MM.1S (cell line): ENCODE data around the gene CMPK1.

ENCODE experiments used
- DNase-seq: peaks from one replicate; pipeline ENCODE4 v3.0.0-alpha.2; 2015
- H2AFZ ChIP-seq: fragments of 300-600 bp; sonication (generic); 2 replicates; pipeline ENCODE4 v1.6.0; 2016; ENCODE audit warnings: antibody characterized with exemption, low read length
- H3F3A ChIP-seq: fragments of 300-600 bp; sonication (generic); 2 replicates; pipeline ENCODE4 v1.6.1; 2016; ENCODE audit warnings: mild to moderate bottlenecking, antibody characterized with exemption, low read length, moderate library complexity, mixed read lengths; ENCODE audit not compliant: insufficient read depth
- H3K27ac ChIP-seq: fragments of 300-600 bp; sonication (generic); 2 replicates; pipeline ENCODE4 v1.5.1; 2016; ENCODE audit warnings: mild to moderate bottlenecking, low read length
- H3K27me3 ChIP-seq: fragments of 300-600 bp; sonication (generic); replicated peaks from 2 replicates; pipeline ENCODE4 v1.6.0; 2016; ENCODE audit warnings: low read length; ENCODE audit not compliant: insufficient read depth
- H3K36me3 ChIP-seq: fragments of 300-600 bp; sonication (generic); replicated peaks from 2 replicates; pipeline ENCODE4 v1.6.1; 2016; ENCODE audit warnings: mild to moderate bottlenecking, low read length, mixed read lengths; ENCODE audit not compliant: insufficient read depth
- H3K4me1 ChIP-seq: fragments of 300-600 bp; sonication (generic); 2 replicates; pipeline ENCODE4 v1.6.1; 2016; ENCODE audit warnings: low read length, mixed read lengths
- H3K4me2 ChIP-seq: fragments of 300-600 bp; sonication (generic); 2 replicates; pipeline ENCODE4 v1.6.0; 2016; ENCODE audit warnings: low read depth, low read length
- H3K4me3 ChIP-seq: fragments of 300-600 bp; sonication (generic); 2 replicates; pipeline ENCODE4 v1.5.1; 2016; ENCODE audit warnings: low read length, mixed read lengths
- H3K79me2 ChIP-seq: fragments of 300-600 bp; sonication (generic); 2 replicates; pipeline ENCODE4 v1.6.1; 2016; ENCODE audit warnings: mixed run types, low read length, mixed read lengths
- H3K9ac ChIP-seq: fragments of 300-600 bp; sonication (generic); 2 replicates; pipeline ENCODE4 v1.6.1; 2016; ENCODE audit warnings: low read length, mixed read lengths
- H3K9me2 ChIP-seq: fragments of 300-600 bp; sonication (generic); replicated peaks from 2 replicates; pipeline ENCODE4 v1.6.1; 2016; ENCODE audit warnings: mild to moderate bottlenecking, low read length, mixed read lengths; ENCODE audit not compliant: insufficient read depth
- H3K9me3 ChIP-seq: fragments of 300-600 bp; sonication (generic); replicated peaks from 2 replicates; pipeline ENCODE4 v1.6.1; 2016; ENCODE audit warnings: mild to moderate bottlenecking, low read length, mixed read lengths; ENCODE audit not compliant: insufficient read depth
- H4K20me1 ChIP-seq: fragments of 300-600 bp; sonication (generic); 2 replicates; pipeline ENCODE4 v1.6.1; 2016; ENCODE audit warnings: mild to moderate bottlenecking, low read length, moderate library complexity, mixed read lengths; ENCODE audit not compliant: insufficient read depth
- EZH2 ChIP-seq: fragments of 300-600 bp; sonication (generic); optimal IDR thresholded peaks from 2 replicates; pipeline ENCODE3; 2017; ENCODE audit warnings: low read depth, mild to moderate bottlenecking, antibody characterized with exemption, low read length, mixed read lengths
- EZH2phosphoT487 ChIP-seq: fragments of 300-600 bp; sonication (generic); IDR thresholded peaks from 2 replicates; pipeline ENCODE4 v1.6.1; 2018; ENCODE audit warnings: antibody characterized with exemption, low read length
- TF ChIP-seq, protein P1 (sequence below): fragments of 300-600 bp; sonication (generic); IDR thresholded peaks from 2 replicates; pipeline ENCODE4 v1.5.1; 2016; ENCODE audit warnings: antibody characterized with exemption, low read length, mixed read lengths

CMPK1 gene

DNA sequence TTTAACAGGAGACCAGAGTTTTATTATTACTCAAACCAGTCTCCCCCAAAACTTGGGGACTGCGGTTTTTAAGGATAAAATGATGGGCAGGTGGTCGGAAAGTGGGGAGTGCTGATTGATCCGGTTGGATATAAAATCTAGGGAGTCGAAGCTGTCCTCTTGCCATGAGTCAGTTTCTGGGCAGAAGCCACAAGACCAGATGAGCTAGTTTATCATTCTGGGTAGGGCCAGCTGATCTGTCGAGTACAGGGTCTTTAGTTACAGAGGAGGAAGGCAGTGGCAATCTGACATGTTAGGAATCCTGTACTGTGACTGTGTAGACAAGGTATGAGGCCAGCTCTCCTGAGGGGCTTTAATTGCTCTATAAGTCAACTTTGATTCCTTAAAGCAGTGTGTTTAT, 59.6 kb downstream of the CMPK1 start:
- no peak for DNase-seq
- Histone ChIP-seq H3K9me2 (no peaks in the 10 kb centered on the region), H3K4me2 (no peak overlapping the region)

DNA sequence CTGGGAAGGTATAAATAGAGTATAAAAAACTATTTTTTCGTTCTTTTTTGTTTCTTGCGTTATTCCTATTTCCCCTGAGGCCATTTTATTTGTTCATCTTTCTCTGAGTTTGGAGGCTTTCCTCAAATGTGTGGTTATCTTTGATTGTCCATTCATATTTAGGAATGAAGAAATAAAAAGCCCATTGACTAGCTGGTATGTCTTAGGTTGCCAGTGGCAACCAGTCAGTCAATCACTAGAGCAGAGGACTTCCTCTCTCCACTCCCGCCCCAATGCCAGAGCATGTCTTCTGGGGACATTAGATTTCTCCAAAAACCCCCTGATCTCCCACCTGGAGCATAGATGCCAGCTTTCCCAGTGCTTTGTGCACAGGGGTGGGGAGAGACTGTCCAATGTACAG, 61.8 kb downstream of the CMPK1 start:
- Histone ChIP-seq H3K27ac (no peak overlapping the region), H3F3A (no peaks in the 10 kb centered on the region), H3K36me3 (no peaks in the 10 kb centered on the region), H3K4me3 (no peak overlapping the region), H3K9me2 (no peaks in the 10 kb centered on the region), H3K9ac (no peak overlapping the region), H3K79me2 (no peaks in the 10 kb centered on the region), H3K27me3 (no peaks in the 10 kb centered on the region), H3K4me1 (no peaks in the 10 kb centered on the region), H2AFZ (no peak overlapping the region), H3K9me3 (no peaks in the 10 kb centered on the region), H3K4me2 (no peak overlapping the region), H4K20me1 (no peaks in the 10 kb centered on the region)
- no peak for DNase-seq
- TF ChIP-seq EZH2phosphoT487: no peak
- TF ChIP-seq, protein P1, sequence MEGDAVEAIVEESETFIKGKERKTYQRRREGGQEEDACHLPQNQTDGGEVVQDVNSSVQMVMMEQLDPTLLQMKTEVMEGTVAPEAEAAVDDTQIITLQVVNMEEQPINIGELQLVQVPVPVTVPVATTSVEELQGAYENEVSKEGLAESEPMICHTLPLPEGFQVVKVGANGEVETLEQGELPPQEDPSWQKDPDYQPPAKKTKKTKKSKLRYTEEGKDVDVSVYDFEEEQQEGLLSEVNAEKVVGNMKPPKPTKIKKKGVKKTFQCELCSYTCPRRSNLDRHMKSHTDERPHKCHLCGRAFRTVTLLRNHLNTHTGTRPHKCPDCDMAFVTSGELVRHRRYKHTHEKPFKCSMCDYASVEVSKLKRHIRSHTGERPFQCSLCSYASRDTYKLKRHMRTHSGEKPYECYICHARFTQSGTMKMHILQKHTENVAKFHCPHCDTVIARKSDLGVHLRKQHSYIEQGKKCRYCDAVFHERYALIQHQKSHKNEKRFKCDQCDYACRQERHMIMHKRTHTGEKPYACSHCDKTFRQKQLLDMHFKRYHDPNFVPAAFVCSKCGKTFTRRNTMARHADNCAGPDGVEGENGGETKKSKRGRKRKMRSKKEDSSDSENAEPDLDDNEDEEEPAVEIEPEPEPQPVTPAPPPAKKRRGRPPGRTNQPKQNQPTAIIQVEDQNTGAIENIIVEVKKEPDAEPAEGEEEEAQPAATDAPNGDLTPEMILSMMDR: no peak
- no peak for TF ChIP-seq EZH2

More for the DNA sequence above, 59.6 kb downstream of the CMPK1 start:
- H3K27ac ChIP-seq: no peak overlapping the region
- TF ChIP-seq, protein P1: no peak
- TF ChIP-seq EZH2phosphoT487 (no peak), EZH2 (no peak)
- no peak overlapping the region for H3K9ac ChIP-seq
- no peak overlapping the region for H2AFZ ChIP-seq
- H3K9me3 ChIP-seq: no peaks in the 10 kb centered on the region
- H3K27me3 ChIP-seq: no peaks in the 10 kb centered on the region
- 0 out of 2 replicates have a peak, but pooled peaks cover under 1% of the 10 kb centered on the region for H3F3A ChIP-seq
- H4K20me1 ChIP-seq: no peaks in the 10 kb centered on the region
- no peaks in the 10 kb centered on the region for H3K36me3 ChIP-seq
- no peaks in the 10 kb centered on the region for H3K4me1 ChIP-seq
- no peaks in the 10 kb centered on the region for H3K79me2 ChIP-seq
- no peak overlapping the region for H3K4me3 ChIP-seq

GRCh38 chr1:47396671-47397196, 63.1 kb downstream of the CMPK1 start:
- Histone ChIP-seq H2AFZ (no peak overlapping the region), H3K4me3 (no peak overlapping the region), H3K9ac (no peak overlapping the region), H3K36me3 (no peaks in the 10 kb centered on the region), H4K20me1 (no peaks in the 10 kb centered on the region), H3K9me3 (no peaks in the 10 kb centered on the region), H3K79me2 (no peaks in the 10 kb centered on the region), H3K4me1 (no peaks in the 10 kb centered on the region), H3K27me3 (no peaks in the 10 kb centered on the region), H3K4me2 (no peak overlapping the region), H3F3A (no peaks in the 10 kb centered on the region), H3K9me2 (no peaks in the 10 kb centered on the region), H3K27ac (no peak overlapping the region)
- DNase-seq: no peak
- no peak for TF ChIP-seq EZH2phosphoT487
- no peak for TF ChIP-seq EZH2
- TF ChIP-seq, protein P1: no peak
